ENCODE results near the gene IGFL1.
"Not testable (repeated sequence)": the region's sequence is repeated elsewhere in the genome, so short reads cannot be mapped to it uniquely, and the experiment has no call there.

IGFL1 gene

DNA sequence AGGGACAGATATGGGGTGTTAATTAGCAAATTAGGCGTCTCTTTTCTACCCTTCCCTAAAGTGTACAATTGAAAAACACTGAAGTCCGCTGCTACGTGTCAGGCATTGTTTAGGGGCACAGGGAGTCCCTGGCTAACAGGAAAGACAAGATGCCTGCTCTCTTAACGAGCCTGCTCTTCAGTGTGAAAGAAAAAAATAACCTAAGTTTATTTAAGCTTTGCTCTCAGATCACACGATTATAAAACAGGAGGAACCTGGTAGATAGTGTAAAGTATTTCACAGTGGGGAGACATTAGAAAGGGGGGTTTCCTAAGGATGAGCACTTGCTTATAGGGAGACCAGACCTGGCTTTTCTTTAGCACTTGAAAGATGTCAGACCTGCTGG lies 42.8 kb upstream of the IGFL1 start:
- TF ChIP-seq, protein P1, sequence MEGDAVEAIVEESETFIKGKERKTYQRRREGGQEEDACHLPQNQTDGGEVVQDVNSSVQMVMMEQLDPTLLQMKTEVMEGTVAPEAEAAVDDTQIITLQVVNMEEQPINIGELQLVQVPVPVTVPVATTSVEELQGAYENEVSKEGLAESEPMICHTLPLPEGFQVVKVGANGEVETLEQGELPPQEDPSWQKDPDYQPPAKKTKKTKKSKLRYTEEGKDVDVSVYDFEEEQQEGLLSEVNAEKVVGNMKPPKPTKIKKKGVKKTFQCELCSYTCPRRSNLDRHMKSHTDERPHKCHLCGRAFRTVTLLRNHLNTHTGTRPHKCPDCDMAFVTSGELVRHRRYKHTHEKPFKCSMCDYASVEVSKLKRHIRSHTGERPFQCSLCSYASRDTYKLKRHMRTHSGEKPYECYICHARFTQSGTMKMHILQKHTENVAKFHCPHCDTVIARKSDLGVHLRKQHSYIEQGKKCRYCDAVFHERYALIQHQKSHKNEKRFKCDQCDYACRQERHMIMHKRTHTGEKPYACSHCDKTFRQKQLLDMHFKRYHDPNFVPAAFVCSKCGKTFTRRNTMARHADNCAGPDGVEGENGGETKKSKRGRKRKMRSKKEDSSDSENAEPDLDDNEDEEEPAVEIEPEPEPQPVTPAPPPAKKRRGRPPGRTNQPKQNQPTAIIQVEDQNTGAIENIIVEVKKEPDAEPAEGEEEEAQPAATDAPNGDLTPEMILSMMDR (IDR thresholded peaks at IDR 0.05): no peak
- no peak overlapping the region for H3K4me3 Mint-ChIP-seq
- H3K4me1 Mint-ChIP-seq: peaks cover 2% of the 10 kb centered on the region
- no peak overlapping the region for H3K27ac Mint-ChIP-seq
- DNase-seq: no peak
- no peaks in the 10 kb centered on the region for H3K36me3 Mint-ChIP-seq (ENCODE audit: low read depth)
- H3K9me3 Mint-ChIP-seq: peaks cover 13% of the 10 kb centered on the region
- peaks cover 36% of the 10 kb centered on the region for H3K27me3 Mint-ChIP-seq (ENCODE audit: low read depth, poor library complexity)

DNA sequence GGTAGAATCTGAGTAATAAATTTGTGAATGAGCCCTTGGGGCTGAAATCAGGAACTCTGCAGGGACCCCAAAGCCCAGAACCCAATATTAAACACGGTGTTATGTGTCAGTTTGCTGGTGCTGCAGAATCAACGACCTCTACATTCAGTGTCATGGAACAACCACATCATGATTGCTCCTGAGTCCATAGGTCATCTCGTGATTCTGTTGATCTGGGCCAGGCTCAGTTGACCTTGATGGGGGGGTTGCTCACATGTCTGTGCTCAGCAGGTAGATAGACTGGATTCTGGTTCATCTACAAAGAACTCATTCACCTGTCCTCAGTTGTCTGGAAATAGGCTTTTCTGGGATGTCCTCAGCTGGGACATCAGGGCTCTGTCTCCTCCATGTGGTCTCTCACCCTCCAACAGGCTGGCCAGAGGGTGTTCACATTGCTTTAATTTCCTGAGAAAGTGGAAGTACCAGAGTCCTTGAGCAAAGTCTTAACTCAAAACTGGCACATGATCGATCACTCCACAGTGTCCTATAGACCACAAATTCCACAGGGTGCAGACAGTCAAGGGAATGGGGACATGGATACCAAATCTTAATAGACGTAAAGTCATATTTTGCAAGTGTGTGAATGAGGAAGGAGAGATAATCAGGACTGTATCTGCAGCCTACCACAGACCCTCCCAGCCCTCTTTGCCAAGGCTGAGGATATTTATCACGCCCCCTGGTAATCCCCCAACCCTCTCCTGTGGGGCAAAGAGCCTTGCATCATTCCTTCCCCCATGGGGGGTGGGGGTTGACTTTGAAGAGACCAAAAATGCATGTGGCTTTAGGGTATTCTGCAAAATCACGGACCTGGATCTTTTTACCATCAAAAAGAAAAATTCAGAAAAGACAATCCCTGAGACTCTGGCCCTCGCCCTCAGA lies 39.3 kb upstream of the IGFL1 start:
- no peaks in the 10 kb centered on the region for H3K9me3 Mint-ChIP-seq
- peaks cover 34% of the 10 kb centered on the region for H3K27me3 Mint-ChIP-seq (ENCODE audit: low read depth, poor library complexity)
- H3K27ac Mint-ChIP-seq: no peak overlapping the region
- no peak for DNase-seq
- H3K36me3 Mint-ChIP-seq (ENCODE audit: low read depth): no peaks in the 10 kb centered on the region
- TF ChIP-seq, protein P1 (IDR thresholded peaks at IDR 0.05): no peak
- H3K4me3 Mint-ChIP-seq: no peak overlapping the region
- no peaks in the 10 kb centered on the region for H3K4me1 Mint-ChIP-seq

DNA sequence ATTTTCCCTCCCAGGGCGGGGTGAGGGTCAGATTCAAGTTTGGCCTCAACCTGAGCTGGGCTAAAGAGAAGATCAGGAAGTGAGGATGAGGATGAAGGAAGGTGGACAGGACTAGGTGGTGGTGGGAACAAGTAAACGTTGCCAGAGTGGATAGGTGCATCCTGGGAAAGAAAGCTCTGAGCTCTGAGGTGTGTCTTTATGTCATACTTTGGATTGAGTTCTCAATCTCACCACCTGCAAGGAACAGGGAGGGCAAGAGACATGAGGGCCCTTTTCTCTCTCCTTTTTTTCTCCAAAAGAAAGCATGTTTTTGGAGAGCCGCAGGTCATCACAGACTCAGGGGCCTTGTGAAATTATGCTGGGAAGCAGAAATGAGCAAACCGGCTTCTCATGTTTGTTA lies 38.2 kb upstream of the IGFL1 start:
- Mint-ChIP-seq H3K4me1 (no peaks in the 10 kb centered on the region), H3K9me3 (no peaks in the 10 kb centered on the region), H3K27ac (no peak overlapping the region), H3K36me3 (ENCODE audit: low read depth) (no peaks in the 10 kb centered on the region), H3K4me3 (no peak overlapping the region), H3K27me3 (ENCODE audit: low read depth, poor library complexity) (peaks cover 33% of the 10 kb centered on the region)
- no peak for DNase-seq
- TF ChIP-seq, protein P1 (IDR thresholded peaks at IDR 0.05): no peak

DNA sequence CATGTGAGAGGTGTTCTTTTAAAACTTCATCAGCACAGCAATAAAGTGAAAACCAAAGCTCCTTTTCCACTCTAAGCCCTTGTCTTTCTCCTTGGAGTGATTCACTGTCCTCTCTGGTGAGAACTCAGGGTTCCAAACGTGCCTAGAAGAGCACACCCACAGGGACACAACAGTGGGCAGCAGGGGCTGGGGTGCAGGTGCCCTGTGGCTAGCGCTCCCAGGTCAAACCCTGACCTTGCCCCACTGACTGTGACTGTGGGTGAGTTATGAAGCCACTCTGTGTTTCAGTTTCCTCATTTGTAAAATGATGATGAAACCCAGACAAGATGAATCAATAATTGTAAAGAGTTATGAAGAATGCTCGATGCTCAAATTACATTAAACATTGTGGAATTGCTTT lies 37.6 kb upstream of the IGFL1 start:
- no peak overlapping the region for H3K4me3 Mint-ChIP-seq
- DNase-seq: no peak
- no peaks in the 10 kb centered on the region for H3K9me3 Mint-ChIP-seq
- H3K36me3 Mint-ChIP-seq (ENCODE audit: low read depth): no peaks in the 10 kb centered on the region
- H3K27ac Mint-ChIP-seq: no peak overlapping the region
- no peaks in the 10 kb centered on the region for H3K4me1 Mint-ChIP-seq
- TF ChIP-seq, protein P1 (IDR thresholded peaks at IDR 0.05): no peak
- H3K27me3 Mint-ChIP-seq (ENCODE audit: low read depth, poor library complexity): peaks cover 31% of the 10 kb centered on the region

DNA sequence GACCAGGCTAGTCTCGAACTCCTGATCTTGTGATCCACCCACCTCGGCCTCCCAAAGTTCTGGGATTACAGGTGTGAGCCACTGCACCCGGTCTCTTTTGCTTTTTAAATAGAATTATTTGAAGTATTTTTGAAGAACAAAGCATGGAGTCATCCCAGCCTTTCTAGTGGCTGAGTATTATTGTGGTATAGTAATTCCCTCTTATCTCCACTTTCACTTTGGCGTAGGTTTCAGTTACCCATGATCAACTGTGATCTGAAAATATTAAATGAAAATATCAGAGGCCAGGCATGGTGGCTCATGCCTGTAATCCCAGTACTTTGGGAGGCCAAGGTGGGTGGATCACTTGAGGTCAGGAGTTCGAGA lies 36.9 kb upstream of the IGFL1 start:
- H3K4me3 Mint-ChIP-seq; DNase-seq; H3K4me1 Mint-ChIP-seq; H3K36me3 Mint-ChIP-seq (ENCODE audit: low read depth); H3K27ac Mint-ChIP-seq; H3K9me3 Mint-ChIP-seq: not testable (repeated sequence)
- peaks cover 33% of the 10 kb centered on the region for H3K27me3 Mint-ChIP-seq (ENCODE audit: low read depth, poor library complexity)

DNA sequence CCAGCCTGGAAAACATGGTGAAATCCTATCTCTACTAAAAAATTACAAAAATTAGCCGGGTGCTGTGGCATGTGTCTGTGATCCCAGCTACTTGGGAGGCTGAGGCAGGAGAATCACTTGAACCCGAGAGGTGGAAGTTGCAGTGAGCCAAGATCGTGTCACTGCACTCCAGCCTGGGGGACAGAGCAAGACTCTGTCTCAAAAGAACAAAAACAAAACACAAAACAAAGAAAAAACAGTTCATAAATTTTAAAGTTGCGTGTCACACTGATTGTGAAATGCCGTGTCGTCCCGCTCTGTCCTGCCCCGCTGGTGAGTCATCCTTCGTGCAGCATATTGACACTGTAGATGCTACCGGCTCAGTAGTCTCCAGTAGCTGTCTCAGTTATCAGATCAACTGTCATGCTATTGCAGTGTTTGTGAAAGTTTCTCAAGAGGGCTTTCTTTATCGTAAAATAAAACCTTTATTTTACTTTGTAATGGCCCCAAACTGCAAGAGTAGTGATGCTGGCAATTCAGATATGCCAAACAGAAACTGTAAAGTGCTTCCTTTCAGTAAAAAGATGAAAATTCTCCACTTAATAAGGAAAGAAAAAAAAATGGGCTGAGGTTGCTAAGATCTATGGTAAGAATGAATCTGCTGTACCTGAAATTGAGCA lies 36.4 kb upstream of the IGFL1 start:
- DNase-seq: no peak
- Mint-ChIP-seq H3K4me1 (no peaks in the 10 kb centered on the region), H3K27ac (no peak overlapping the region), H3K36me3 (ENCODE audit: low read depth) (no peaks in the 10 kb centered on the region), H3K27me3 (ENCODE audit: low read depth, poor library complexity) (peaks cover 32% of the 10 kb centered on the region), H3K9me3 (no peaks in the 10 kb centered on the region), H3K4me3 (no peak overlapping the region)
- TF ChIP-seq, protein P1 (IDR thresholded peaks at IDR 0.05): no peak
